Subcutaneous abdominal adipose tissue (tissue), 5 donors: ENCODE results near the gene FHOD1.

Experiments used
- H3K27ac ChIP-seq: one replicate; pipeline ENCODE4 v1.7.0; 2013; ENCODE audit warnings: low read depth, mild to moderate bottlenecking, inconsistent platforms, low read length, moderate library complexity
- H3K27me3 ChIP-seq, 5 donors: one replicate each; pipeline ENCODE4 v1.7.0; 2013; ENCODE audit warnings: low read length in 5 of 5, inconsistent platforms in 1 of 5; ENCODE audit not compliant: control insufficient read depth in 5 of 5, insufficient read depth in 4 of 5
- H3K36me3 ChIP-seq, 5 donors: one replicate each; pipeline ENCODE4 v1.7.0; 2013; ENCODE audit warnings: low read length in 5 of 5; ENCODE audit not compliant: control insufficient read depth in 5 of 5, insufficient read depth in 5 of 5
- H3K4me1 ChIP-seq, 5 donors: one replicate each; pipeline ENCODE4 v1.7.0; 2013; ENCODE audit warnings: low read length in 5 of 5, mild to moderate bottlenecking in 3 of 5, moderate library complexity in 1 of 5; ENCODE audit not compliant: control insufficient read depth in 5 of 5, insufficient read depth in 5 of 5
- H3K4me3 ChIP-seq, 5 donors: one replicate each; pipeline ENCODE4 v1.7.0; 2013; ENCODE audit warnings: low read length in 5 of 5, low read depth in 1 of 5
- H3K9ac ChIP-seq, 5 donors: one replicate each; pipeline ENCODE4 v1.7.0; 2013; ENCODE audit warnings: low read length in 5 of 5, mild to moderate bottlenecking in 4 of 5, moderate library complexity in 3 of 5
- H3K9me3 ChIP-seq, 5 donors: one replicate each; pipeline ENCODE4 v1.7.0; 2013; ENCODE audit warnings: low read length in 5 of 5; ENCODE audit not compliant: control insufficient read depth in 5 of 5
- donor health status: healthy.
- donor health status: healthy.
- donor health status: healthy.
- donor health status: healthy.
- donor health status: healthy.

Gene FHOD1

DNA sequence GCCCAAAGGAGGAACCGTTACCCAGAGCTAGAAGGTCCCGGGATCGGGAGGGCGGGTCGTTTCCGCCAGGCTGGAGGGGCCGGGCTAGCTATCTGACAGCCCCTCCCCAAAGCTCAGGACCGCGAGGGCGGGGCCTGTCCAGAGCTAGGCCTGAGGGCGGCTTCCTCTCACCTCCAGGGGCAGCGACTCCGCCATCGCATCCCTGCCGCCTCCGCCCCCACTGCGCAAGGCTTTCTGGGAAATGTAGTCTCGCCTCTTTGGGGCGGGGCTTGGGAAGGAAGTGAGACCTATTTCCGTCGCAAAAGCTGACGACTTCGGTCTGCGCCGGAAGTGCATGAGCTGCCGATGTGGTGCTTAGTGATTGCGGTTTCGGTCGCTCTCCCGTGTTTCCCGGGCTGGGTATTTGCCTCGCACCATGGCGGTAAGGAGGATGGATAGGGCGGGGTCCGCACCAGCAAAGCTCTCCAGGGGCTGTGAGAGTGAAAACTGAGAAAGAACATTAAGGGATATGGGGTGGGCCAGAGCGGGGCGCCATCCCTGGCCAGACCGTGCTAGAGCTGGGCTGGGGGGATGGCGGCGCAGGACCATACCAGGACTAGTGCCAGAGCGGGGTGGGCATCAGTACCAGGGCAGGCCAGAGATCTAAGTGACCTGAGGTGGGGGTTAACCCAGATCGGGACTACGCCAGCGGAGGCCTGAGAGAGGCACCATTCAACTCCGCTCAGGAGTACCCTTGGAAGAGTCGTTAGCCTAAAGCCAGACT is 20.3 kb downstream of the FHOD1 start, which contains the start of gene TMEM208:
TSS of gene TMEM208 (plus strand) at position 327 of the 763 bp plus-strand sequence. CDS start at position 416, 89 bp downstream.
- peaks cover 8 to 53% (median 22%) of the 10 kb centered on the region in 5 donors for H3K4me1 ChIP-seq
- H3K27me3 ChIP-seq = no peaks in the 10 kb centered on the region
- H3K9me3 ChIP-seq = no peaks in the 10 kb centered on the region
- peaks cover 0 to 50% (median 42%) of the 10 kb centered on the region in 5 donors for H3K36me3 ChIP-seq
- H3K9ac ChIP-seq = peak within 1 kb of the TSS; percentile 87 to 95 (median 92)
- H3K4me3 ChIP-seq = peak within 1 kb of the TSS; percentile 81 to 99 (median 95)
- peak within 1 kb of the TSS; percentile 86 for H3K27ac ChIP-seq

GRCh38 chr16:67226295-67226803 is 20.9 kb downstream of the FHOD1 start:
- peak overlapping the region; percentile 81 to 99 (median 95) for H3K4me3 ChIP-seq
- H3K36me3 ChIP-seq = peaks cover 0 to 43% (median 36%) of the 10 kb centered on the region in 5 donors
- no peaks in the 10 kb centered on the region for H3K27me3 ChIP-seq
- peak overlapping the region; percentile 86 for H3K27ac ChIP-seq
- H3K9me3 ChIP-seq = no peaks in the 10 kb centered on the region
- peak overlapping the region; percentile 28 to 93 (median 92) for H3K9ac ChIP-seq
- H3K4me1 ChIP-seq = peaks cover 8 to 53% (median 22%) of the 10 kb centered on the region in 5 donors

GRCh38 chr16:67223992-67224391 is 23.3 kb downstream of the FHOD1 start:
- H3K9ac ChIP-seq = peak overlapping the region in 1 of 5 donors; percentile 23
- H3K4me3 ChIP-seq = no peak overlapping the region
- H3K36me3 ChIP-seq = peaks cover 0 to 20% (median 12%) of the 10 kb centered on the region in 5 donors

GRCh38 chr16:67216612-67217490 is 30.4 kb downstream of the FHOD1 start:
- peak overlapping the region in 3 of 5 donors; percentile 15 to 44 (median 26) for H3K9ac ChIP-seq
- H3K36me3 ChIP-seq = peaks cover 0 to 2% (median 0%) of the 10 kb centered on the region in 5 donors
- H3K27me3 ChIP-seq = no peaks in the 10 kb centered on the region
- peaks cover 9 to 36% (median 26%) of the 10 kb centered on the region in 5 donors for H3K4me1 ChIP-seq
- H3K9me3 ChIP-seq = no peaks in the 10 kb centered on the region
- peak overlapping the region in 4 of 5 donors; percentile 5 to 37 (median 21) for H3K4me3 ChIP-seq
- peak overlapping the region; percentile 37 for H3K27ac ChIP-seq

More at GRCh38 chr16:67223992-67224391, 23.3 kb downstream of the FHOD1 start:
- Histone ChIP-seq H3K4me1 (peaks cover 8 to 53% (median 22%) of the 10 kb centered on the region in 5 donors), H3K9me3 (no peaks in the 10 kb centered on the region), H3K27ac (no peak overlapping the region), H3K27me3 (no peaks in the 10 kb centered on the region)

GRCh38 chr16:67215706-67216105 is 31.6 kb downstream of the FHOD1 start:
- Histone ChIP-seq H3K27me3 (no peaks in the 10 kb centered on the region), H3K4me3 (no peak overlapping the region), H3K27ac (no peak overlapping the region), H3K9me3 (no peaks in the 10 kb centered on the region), H3K9ac (no peak overlapping the region), H3K36me3 (peaks cover 0 to 14% (median 7%) of the 10 kb centered on the region in 5 donors), H3K4me1 (peaks cover 9 to 36% (median 26%) of the 10 kb centered on the region in 5 donors)

DNA sequence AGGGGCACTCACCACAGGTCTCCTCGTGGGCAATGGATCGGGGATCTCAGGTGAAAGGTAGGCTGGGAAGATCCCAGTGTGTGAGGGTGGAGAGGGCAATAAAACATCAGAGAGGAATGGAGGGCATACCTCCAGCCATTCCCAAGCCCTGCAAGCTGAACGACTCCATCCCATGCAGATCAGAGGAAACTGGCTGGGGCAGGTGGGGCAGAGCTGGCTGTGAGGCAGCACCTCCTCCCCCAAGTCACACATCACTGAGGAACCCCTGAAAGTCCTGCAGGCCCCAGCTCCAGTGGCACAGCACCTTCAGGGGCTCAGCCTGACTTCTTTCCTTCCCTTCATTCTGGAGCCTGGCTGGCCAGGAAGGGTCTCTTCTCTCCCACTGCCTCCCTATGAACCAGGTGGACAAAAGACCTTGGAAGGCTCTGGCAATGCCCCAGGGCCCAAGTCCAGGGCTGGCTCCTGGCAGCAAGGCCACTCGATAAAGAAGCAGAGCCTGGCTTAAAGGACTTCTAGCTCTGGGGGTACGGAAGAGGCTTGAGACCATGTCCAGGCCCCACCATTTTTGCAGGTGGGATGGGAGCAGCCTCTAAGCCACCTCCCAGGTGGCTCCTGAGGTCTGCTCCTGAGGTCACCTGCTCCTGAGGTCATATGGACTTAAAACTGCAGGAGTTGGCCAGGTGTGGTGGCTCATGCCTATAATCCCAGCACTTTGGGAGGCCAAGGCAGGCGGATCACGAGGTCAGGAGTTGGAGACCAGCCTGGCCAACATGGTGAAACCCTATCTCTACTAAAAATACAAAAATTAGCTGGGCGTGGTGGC is 33.9 kb downstream of the FHOD1 start:
- Histone ChIP-seq H3K27me3 (no peaks in the 10 kb centered on the region), H3K4me3 (no peak overlapping the region), H3K9me3 (no peaks in the 10 kb centered on the region), H3K36me3 (peaks cover 0 to 29% (median 8%) of the 10 kb centered on the region in 5 donors), H3K27ac (no peak overlapping the region), H3K4me1 (peaks cover 9 to 36% (median 26%) of the 10 kb centered on the region in 5 donors), H3K9ac (no peak overlapping the region)

- Histone ChIP-seq H3K4me3 (no peak overlapping the region), H3K27me3 (no peaks in the 10 kb centered on the region), H3K9ac (no peak overlapping the region), H3K9me3 (no peaks in the 10 kb centered on the region), H3K4me1 (peaks cover 8 to 35% (median 24%) of the 10 kb centered on the region in 5 donors), H3K36me3 (peaks cover 0 to 31% (median 8%) of the 10 kb centered on the region in 5 donors), H3K27ac (no peak overlapping the region)
Observed at GRCh38 chr16:67212766-67213165, 34.5 kb downstream of the FHOD1 start.

- Histone ChIP-seq H3K9ac (no peak overlapping the region), H3K27me3 (no peaks in the 10 kb centered on the region), H3K4me1 (peaks cover under 1 to 24% (median 13%) of the 10 kb centered on the region in 5 donors), H3K9me3 (no peaks in the 10 kb centered on the region), H3K4me3 (no peak overlapping the region), H3K27ac (no peak overlapping the region), H3K36me3 (peaks cover 0 to 40% (median 13%) of the 10 kb centered on the region in 5 donors)
Observed at GRCh38 chr16:67211674-67212073, 35.6 kb downstream of the FHOD1 start.
